ENCODE results near the gene DLK2.

DLK2 gene

GRCh38 chr6:43434943-43435342 lies 20.4 kb downstream of the DLK2 start:
- no peak for TF ChIP-seq CTCF (IDR thresholded peaks at IDR 0.05; ENCODE audit: low read depth, low read length)
- TF ChIP-seq MYC (IDR thresholded peaks at IDR 0.05; ENCODE audit: low read depth, low read length): no peak
- TF ChIP-seq MAX (IDR thresholded peaks at IDR 0.05; ENCODE audit: low read depth, low read length): no peak
- no peak for TF ChIP-seq POLR2A (IDR thresholded peaks at IDR 0.05; ENCODE audit: extremely low read depth, insufficient read length)
- no peak overlapping the region for H3K4me3 ChIP-seq (ENCODE audit: low read depth, low read length)
- DNase-seq (ENCODE audit: low read depth): no peak

- no peak overlapping the region for H3K4me3 ChIP-seq (ENCODE audit: low read depth, low read length)
- TF ChIP-seq MYC (IDR thresholded peaks at IDR 0.05; ENCODE audit: low read depth, low read length) (no peak), POLR2A (IDR thresholded peaks at IDR 0.05; ENCODE audit: extremely low read depth, insufficient read length) (no peak)
- no peak for DNase-seq (ENCODE audit: low read depth)
Observed at GRCh38 chr6:43434001-43434840, 21.1 kb downstream of the DLK2 start.

- no peak for DNase-seq (ENCODE audit: low read depth)
- TF ChIP-seq MAX (IDR thresholded peaks at IDR 0.05; ENCODE audit: low read depth, low read length) (no peak), POLR2A (IDR thresholded peaks at IDR 0.05; ENCODE audit: extremely low read depth, insufficient read length) (no peak), MYC (IDR thresholded peaks at IDR 0.05; ENCODE audit: low read depth, low read length) (no peak), CTCF (IDR thresholded peaks at IDR 0.05; ENCODE audit: low read depth, low read length) (no peak)
- H3K4me3 ChIP-seq (ENCODE audit: low read depth, low read length): no peak overlapping the region
Observed at GRCh38 chr6:43433148-43433547, 22.2 kb downstream of the DLK2 start.

GRCh38 chr6:43432009-43432945 lies 23.1 kb downstream of the DLK2 start:
- no peak overlapping the region for H3K4me3 ChIP-seq (ENCODE audit: low read depth, low read length)
- no peak for DNase-seq (ENCODE audit: low read depth)
- TF ChIP-seq POLR2A (IDR thresholded peaks at IDR 0.05; ENCODE audit: extremely low read depth, insufficient read length) (no peak), MAX (IDR thresholded peaks at IDR 0.05; ENCODE audit: low read depth, low read length) (no peak), MYC (IDR thresholded peaks at IDR 0.05; ENCODE audit: low read depth, low read length) (no peak), CTCF (IDR thresholded peaks at IDR 0.05; ENCODE audit: low read depth, low read length) (no peak)

GRCh38 chr6:43428874-43429273 lies 26.5 kb downstream of the DLK2 start:
- H3K4me3 ChIP-seq (ENCODE audit: low read depth, low read length): peak overlapping the region; percentile 85
- TF ChIP-seq CTCF (IDR thresholded peaks at IDR 0.05; ENCODE audit: low read depth, low read length) (no peak), MYC (IDR thresholded peaks at IDR 0.05; ENCODE audit: low read depth, low read length) (no peak), POLR2A (IDR thresholded peaks at IDR 0.05; ENCODE audit: extremely low read depth, insufficient read length) (no peak), MAX (IDR thresholded peaks at IDR 0.05; ENCODE audit: low read depth, low read length) (no peak)
- DNase-seq (ENCODE audit: low read depth): no peak

- no peak for DNase-seq (ENCODE audit: low read depth)
- H3K4me3 ChIP-seq (ENCODE audit: low read depth, low read length): peak overlapping the region; percentile 85
- TF ChIP-seq POLR2A (IDR thresholded peaks at IDR 0.05; ENCODE audit: extremely low read depth, insufficient read length) (no peak), MYC (IDR thresholded peaks at IDR 0.05; ENCODE audit: low read depth, low read length) (no peak), MAX (IDR thresholded peaks at IDR 0.05; ENCODE audit: low read depth, low read length) (no peak), CTCF (IDR thresholded peaks at IDR 0.05; ENCODE audit: low read depth, low read length) (no peak)
Observed at GRCh38 chr6:43428112-43428570, 27.2 kb downstream of the DLK2 start.

Measured in NB4 (cell line).